ENCODE data around the gene PARD6B. TPM values are rescaled to one million over a fixed set of nuclear protein-coding genes. Genes with fewer than 3 reads are reported as not detected.

PARD6B gene
- total and polyA plus RNA-seq, 12 donors = 1.3 to 7.1 (median 3.4) TPM

- H3K4me3 ChIP-seq = no peak overlapping the region
- no peak for TF ChIP-seq CTCF (IDR thresholded peaks at IDR 0.05)
- peak overlapping the region in 8 of 10 donors; percentile 9 to 88 (median 75) for H3K27ac ChIP-seq
- ATAC-seq (no peak), DNase-seq (no peak)
- 40 to 51% methylated on average over 4 of the region's 4 CpGs for WGBS, 2 donors
- intact Hi-C loops (cut with DNase I) = loop anchor here in 8 of 10 donors (5.0 to 10.0 kb wide), 9 partner anchors 81 to 558 kb away; no protein-coding TSS in a partner anchor
- H3K36me3 ChIP-seq = no peaks in the 10 kb centered on the region
- peaks cover 2 to 52% (median 29%) of the 10 kb centered on the region in 9 donors for H3K4me1 ChIP-seq
- H3K9me3 ChIP-seq = no peaks in the 10 kb centered on the region
- no peaks in the 10 kb centered on the region for H3K27me3 ChIP-seq
These were observed 11.7 kb downstream of the PARD6B start for GRCh38 chr20:50743087-50743486.

DNA sequence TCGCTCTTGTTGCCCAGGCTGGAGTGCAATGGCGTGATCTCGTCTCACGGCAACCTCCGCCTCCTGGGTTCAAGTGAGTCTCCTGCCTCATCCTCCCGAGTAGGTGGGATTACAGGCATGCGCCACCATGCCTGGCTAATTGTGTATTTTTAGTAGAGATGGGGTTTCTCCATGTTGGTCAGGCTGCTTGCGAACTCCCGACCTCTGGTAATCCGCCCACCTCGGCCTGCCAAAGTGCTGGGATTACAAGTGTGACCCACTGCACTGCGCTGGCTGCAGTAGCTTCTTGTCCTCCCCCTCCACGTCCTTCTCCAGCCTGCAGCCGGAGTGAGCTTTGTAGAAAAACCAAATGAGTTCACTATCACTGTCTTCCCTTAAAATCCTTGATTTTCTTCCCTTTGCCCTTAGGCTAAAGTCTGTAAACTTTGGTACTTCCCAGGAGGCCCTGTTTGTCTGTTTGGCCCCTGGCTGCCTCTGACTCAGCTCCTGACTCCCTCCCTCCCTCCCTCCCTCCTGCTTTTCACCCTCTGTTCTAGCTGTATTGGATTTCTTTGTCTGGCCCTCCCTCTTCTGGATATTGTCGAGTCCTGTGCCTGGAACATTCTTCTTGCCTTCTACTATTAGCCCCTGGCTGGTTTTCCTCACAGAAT lies 12.9 kb downstream of the PARD6B start:
- Histone ChIP-seq H3K27ac (peak overlapping the region; percentile 69 to 88 (median 82)), H3K27me3 (no peaks in the 10 kb centered on the region), H3K36me3 (no peaks in the 10 kb centered on the region), H3K4me3 (no peak overlapping the region), H3K4me1 (peaks cover 2 to 58% (median 30%) of the 10 kb centered on the region in 9 donors), H3K9me3 (no peaks in the 10 kb centered on the region)
- DNase-seq (peak; percentile 56 to 71), ATAC-seq (peak; percentile 86 to 96 (median 91))
- intact Hi-C loops (cut with DNase I) = loop anchor here in 8 of 10 donors (1.0 to 10.0 kb wide), 10 partner anchors 82 to 559 kb away; no protein-coding TSS in a partner anchor
- WGBS, 2 donors = 50 to 57% methylated on average over 15 of the region's 15 CpGs
- TF ChIP-seq CTCF (IDR thresholded peaks at IDR 0.05) = peak in 7 of 9 donors; percentile 23 to 60 (median 37)

GRCh38 chr20:50745634-50746137 lies 14.3 kb downstream of the PARD6B start:
- ATAC-seq = no peak
- H3K9me3 ChIP-seq = no peaks in the 10 kb centered on the region
- peaks cover 0 to 4% (median 0%) of the 10 kb centered on the region in 9 donors for H3K36me3 ChIP-seq
- peak overlapping the region in 6 of 10 donors; percentile 0 to 46 (median 24) for H3K27ac ChIP-seq
- TF ChIP-seq CTCF (IDR thresholded peaks at IDR 0.05) = no peak
- H3K4me1 ChIP-seq = peaks cover 2 to 65% (median 30%) of the 10 kb centered on the region in 9 donors
- no peak overlapping the region for H3K4me3 ChIP-seq
- H3K27me3 ChIP-seq = no peaks in the 10 kb centered on the region
- no peak for DNase-seq
- intact Hi-C loops (cut with DNase I) = loop anchor here in 8 of 10 donors (5.0 to 10.0 kb wide), 8 partner anchors 91 to 561 kb away; no protein-coding TSS in a partner anchor
- WGBS, 2 donors = 92% methylated on average over 2 of the region's 2 CpGs

GRCh38 chr20:50746138-50746940 lies 15.0 kb downstream of the PARD6B start:
- no peaks in the 10 kb centered on the region for H3K9me3 ChIP-seq
- H3K27ac ChIP-seq = peak overlapping the region in 7 of 10 donors; percentile 0 to 46 (median 21)
- peaks cover 2 to 65% (median 30%) of the 10 kb centered on the region in 9 donors for H3K4me1 ChIP-seq
- no peaks in the 10 kb centered on the region for H3K27me3 ChIP-seq
- WGBS, 2 donors = 55 to 68% methylated on average over 3 of the region's 3 CpGs
- no peak for ATAC-seq
- DNase-seq = no peak
- H3K4me3 ChIP-seq = no peak overlapping the region
- intact Hi-C loops (cut with DNase I) = loop anchor here in 8 of 10 donors (5.0 to 10.0 kb wide), 8 partner anchors 92 to 562 kb away; no protein-coding TSS in a partner anchor
- peaks cover 0 to 4% (median 0%) of the 10 kb centered on the region in 9 donors for H3K36me3 ChIP-seq
- TF ChIP-seq CTCF (IDR thresholded peaks at IDR 0.05) = no peak

Measured in heart right ventricle (tissue), 16 donors.